Mammary epithelial cell (primary cell): Measurements from ENCODE around the gene PNISR.

Experiments
- EZH2 ChIP-seq: IDR thresholded peaks from 2 replicates; pipeline ENCODE4 v1.6.1; 2012; ENCODE audit warnings: low read length, inconsistent platforms, borderline replicate concordance
- TF ChIP-seq, protein P1 (sequence below), 2 donors: IDR thresholded peaks in 1 of 2; conservative IDR thresholded peaks in 1 of 2; 2 replicates each; pipeline ENCODE4 v1.5.1; 2011 to 2012; ENCODE audit warnings: inconsistent platforms in 2 of 2, low read length in 2 of 2, mild to moderate bottlenecking in 2 of 2, control low read depth in 1 of 2, low read depth in 1 of 2; ENCODE audit not compliant: insufficient read depth in 1 of 2; ENCODE audit errors: extremely low read depth in 1 of 2

DNA sequence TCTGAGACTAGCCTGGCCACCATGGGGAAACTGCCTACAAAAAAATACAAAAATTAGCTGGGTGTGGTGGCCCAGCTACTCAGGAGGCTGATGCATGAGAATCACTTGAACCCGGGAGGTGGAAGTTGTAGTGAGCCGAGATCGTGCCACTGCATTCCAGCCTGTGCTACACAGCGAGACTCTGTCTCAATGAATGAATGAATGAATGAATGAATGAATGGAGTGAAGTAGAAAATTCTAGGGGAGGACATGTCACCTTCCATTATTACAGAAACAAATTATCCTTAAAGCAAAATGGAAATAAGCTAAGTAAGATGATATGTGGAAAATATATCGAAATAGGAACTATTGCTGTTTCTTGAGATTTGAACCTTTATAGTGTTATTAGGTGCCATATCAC lies 2.9 kb upstream of the PNISR start:
- TF ChIP-seq EZH2: no peak
- TF ChIP-seq, protein P1, sequence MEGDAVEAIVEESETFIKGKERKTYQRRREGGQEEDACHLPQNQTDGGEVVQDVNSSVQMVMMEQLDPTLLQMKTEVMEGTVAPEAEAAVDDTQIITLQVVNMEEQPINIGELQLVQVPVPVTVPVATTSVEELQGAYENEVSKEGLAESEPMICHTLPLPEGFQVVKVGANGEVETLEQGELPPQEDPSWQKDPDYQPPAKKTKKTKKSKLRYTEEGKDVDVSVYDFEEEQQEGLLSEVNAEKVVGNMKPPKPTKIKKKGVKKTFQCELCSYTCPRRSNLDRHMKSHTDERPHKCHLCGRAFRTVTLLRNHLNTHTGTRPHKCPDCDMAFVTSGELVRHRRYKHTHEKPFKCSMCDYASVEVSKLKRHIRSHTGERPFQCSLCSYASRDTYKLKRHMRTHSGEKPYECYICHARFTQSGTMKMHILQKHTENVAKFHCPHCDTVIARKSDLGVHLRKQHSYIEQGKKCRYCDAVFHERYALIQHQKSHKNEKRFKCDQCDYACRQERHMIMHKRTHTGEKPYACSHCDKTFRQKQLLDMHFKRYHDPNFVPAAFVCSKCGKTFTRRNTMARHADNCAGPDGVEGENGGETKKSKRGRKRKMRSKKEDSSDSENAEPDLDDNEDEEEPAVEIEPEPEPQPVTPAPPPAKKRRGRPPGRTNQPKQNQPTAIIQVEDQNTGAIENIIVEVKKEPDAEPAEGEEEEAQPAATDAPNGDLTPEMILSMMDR (conservative IDR thresholded peaks at IDR 0.05 in 1 of 2, IDR thresholded peaks at IDR 0.05 in 1 of 2; ENCODE audit: extremely low read depth in 1 of 2, insufficient read depth in 1 of 2, low read depth in 1 of 2, low read length in 2 of 2): no peak
